LNCaP clone FGC (cell line): ENCODE measurements around the gene NSD1.

Experiments used
- DNase-seq: peaks from one replicate; pipeline ENCODE4 v3.0.0-alpha.2; 2011; ENCODE audit warnings: low read depth
- H3K4me3 ChIP-seq: 2 replicates; pipeline ENCODE4 v1.5.1; 2011; ENCODE audit warnings: mild to moderate bottlenecking, low read depth, low read length, control low read depth
- CTCF ChIP-seq: IDR thresholded peaks from 2 replicates; pipeline ENCODE4 v1.5.1; 2012; ENCODE audit warnings: mild to moderate bottlenecking; ENCODE audit not compliant: control insufficient read depth, insufficient read depth; ENCODE audit errors: extremely low read depth

NSD1 gene

GRCh38 chr5:177312649-177313181 lies 179.1 kb downstream of the NSD1 start:
- H3K4me3 ChIP-seq, result peak overlapping the region; percentile 75
- TF ChIP-seq CTCF, result no peak
- no peak for DNase-seq

- no peak overlapping the region for H3K4me3 ChIP-seq
- DNase-seq, result no peak
- TF ChIP-seq CTCF, result no peak
These were observed 180.1 kb downstream of the NSD1 start for GRCh38 chr5:177313561-177314259.

GRCh38 chr5:177314376-177315342 lies 181.1 kb downstream of the NSD1 start:
- no peak for TF ChIP-seq CTCF
- no peak overlapping the region for H3K4me3 ChIP-seq
- no peak for DNase-seq

GRCh38 chr5:177315411-177315810 lies 181.8 kb downstream of the NSD1 start:
- H3K4me3 ChIP-seq, result no peak overlapping the region
- TF ChIP-seq CTCF, result no peak
- DNase-seq, result no peak

GRCh38 chr5:177316005-177316404 lies 182.4 kb downstream of the NSD1 start:
- H3K4me3 ChIP-seq, result no peak overlapping the region
- no peak for TF ChIP-seq CTCF

GRCh38 chr5:177317959-177318377 lies 184.4 kb downstream of the NSD1 start:
- no peak overlapping the region for H3K4me3 ChIP-seq
- peak; percentile 48 for DNase-seq
- TF ChIP-seq CTCF, result peak; percentile 90

More at GRCh38 chr5:177316005-177316404, 182.4 kb downstream of the NSD1 start:
- DNase-seq, result no peak
